AG09319 (cell line): Measurements from ENCODE around the gene PPP2R3A.

Experiments
- DNase-seq: peaks from one replicate; pipeline ENCODE4 v3.0.0-alpha.2; 2010; ENCODE audit warnings: low read depth; ENCODE audit errors: extremely low read depth
- CTCF ChIP-seq: IDR thresholded peaks from 2 replicates; pipeline ENCODE4 v1.5.1; 2011; ENCODE audit warnings: low read depth, mild to moderate bottlenecking, inconsistent platforms, low read length, moderate library complexity

PPP2R3A gene

DNA sequence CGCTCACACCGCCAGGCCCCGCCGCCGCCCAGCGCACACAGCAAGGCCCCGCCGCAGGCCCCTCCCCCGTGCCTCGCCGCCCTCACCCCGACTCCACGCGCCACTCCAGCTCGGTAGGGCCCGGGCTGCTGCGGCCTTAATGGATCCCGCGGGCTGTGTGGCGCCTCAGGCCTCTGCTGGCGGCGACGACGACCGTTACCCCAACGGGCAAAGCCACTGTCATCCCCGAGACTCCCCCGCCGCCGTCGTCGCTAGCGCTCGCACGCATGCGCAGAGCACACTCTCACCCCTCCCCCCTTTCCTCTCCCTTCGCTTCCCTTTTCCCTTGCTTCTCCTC is 230.5 kb downstream of the PPP2R3A start, which contains the start of gene MSL2:
MSL2 (minus strand) TSS at position 272 of the 337 bp plus-strand sequence. CDS start 1,222 bp downstream, outside the sequence.
- TF ChIP-seq CTCF: no peak
- DNase-seq: peak; percentile 32

GRCh38 chr3:136196401-136197158 is 231.1 kb downstream of the PPP2R3A start:
- peak; percentile 100 for DNase-seq
- TF ChIP-seq CTCF: no peak; the same call in none of the 2 replicates

DNA sequence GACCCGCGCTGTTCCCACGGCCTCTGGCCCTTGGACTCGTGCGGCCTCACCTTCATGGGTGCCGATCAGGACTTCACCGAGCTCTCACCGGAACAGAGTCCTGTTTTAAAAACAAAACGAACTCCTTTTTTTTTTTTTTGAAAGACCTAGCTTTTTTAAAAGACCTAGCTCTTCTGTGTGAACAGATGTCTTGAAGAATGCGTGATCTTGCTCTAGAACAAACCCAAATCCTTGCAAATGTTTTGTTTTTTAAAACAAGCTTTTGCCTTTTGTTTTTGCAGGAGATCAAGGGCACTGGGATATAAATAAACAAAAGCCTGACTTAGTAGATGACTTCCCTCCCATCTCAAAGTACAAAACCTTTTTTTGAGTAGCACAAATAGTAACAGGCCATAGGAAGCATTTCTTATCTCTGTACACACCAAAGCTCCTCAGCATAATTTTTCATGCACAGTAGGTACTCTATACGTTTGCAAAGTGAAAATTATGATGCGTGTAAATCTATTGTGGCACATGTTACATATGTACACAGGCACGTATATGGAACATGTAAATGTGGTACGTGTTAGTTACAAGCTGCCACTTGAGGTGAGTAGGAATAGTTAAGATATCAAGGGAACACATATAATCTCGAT is 231.7 kb downstream of the PPP2R3A start:
- no peak for DNase-seq
- TF ChIP-seq CTCF: no peak
